Measurements from ENCODE around the gene AASDH.

Gene AASDH

GRCh38 chr4:56387023-56388001 lies at the start of gene AASDH:
AASDH (minus strand) TSS chr4:56387491; CDS start chr4:56384299, 3,192 bp downstream.
- peak; percentile 74 for DNase-seq

GRCh38 chr4:56435140-56435926 lies 48.0 kb upstream of the AASDH start, which contains the start of gene PPAT:
PPAT (minus strand) TSS chr4:56435615; CDS start chr4:56435477, 138 bp downstream.
- peak; percentile 94 for DNase-seq

GRCh38 chr4:56434599-56435139 lies 47.4 kb upstream of the AASDH start:
- peak; percentile 46 for DNase-seq

GRCh38 chr4:56433280-56433679 lies 46.0 kb upstream of the AASDH start:
- DNase-seq: no peak

GRCh38 chr4:56430203-56430602 lies 42.9 kb upstream of the AASDH start:
- no peak for DNase-seq

GRCh38 chr4:56427179-56427578 lies 39.9 kb upstream of the AASDH start:
- DNase-seq: no peak

GRCh38 chr4:56426273-56426672 lies 39.0 kb upstream of the AASDH start:
- DNase-seq: no peak

- no peak for DNase-seq
Observed at GRCh38 chr4:56425518-56425917, 38.2 kb upstream of the AASDH start.

GRCh38 chr4:56424697-56425514 lies 37.6 kb upstream of the AASDH start:
- DNase-seq: peak; percentile 41

- DNase-seq: no peak
Observed at GRCh38 chr4:56424176-56424575, 36.9 kb upstream of the AASDH start.

- no peak for DNase-seq
Observed at GRCh38 chr4:56417396-56417795, 30.1 kb upstream of the AASDH start.

- no peak for DNase-seq
Observed at GRCh38 chr4:56416349-56416748, 29.1 kb upstream of the AASDH start.

- no peak for DNase-seq
Observed at GRCh38 chr4:56414135-56414670, 26.9 kb upstream of the AASDH start.

- DNase-seq: peak; percentile 90
Observed at GRCh38 chr4:56410247-56411062, 23.2 kb upstream of the AASDH start.

- DNase-seq: no peak
Observed at GRCh38 chr4:56409511-56410090, 22.3 kb upstream of the AASDH start.

GRCh38 chr4:56408978-56409377 lies 21.7 kb upstream of the AASDH start:
- DNase-seq: no peak

- no peak for DNase-seq
Observed at GRCh38 chr4:56406151-56406550, 18.9 kb upstream of the AASDH start.

- no peak for DNase-seq
Observed at GRCh38 chr4:56405016-56405415, 17.7 kb upstream of the AASDH start.

GRCh38 chr4:56400560-56400959 lies 13.3 kb upstream of the AASDH start:
- no peak for DNase-seq

GRCh38 chr4:56391270-56391669 lies 4.0 kb upstream of the AASDH start:
- DNase-seq: no peak

GRCh38 chr4:56389558-56389957 lies 2.3 kb upstream of the AASDH start:
- no peak for DNase-seq
